GM12878 (cell line): Measurements from ENCODE around the gene LIFR.

Source experiments
- CREM ChIP-seq: IDR thresholded peaks from 2 replicates; pipeline ENCODE4 v1.6.1; 2014; ENCODE audit warnings: antibody characterized with exemption, low read depth
- JUNB ChIP-seq: IDR thresholded peaks from 2 replicates; pipeline ENCODE4 v1.6.1; 2016; ENCODE audit warnings: antibody characterized with exemption, mild to moderate bottlenecking

DNA sequence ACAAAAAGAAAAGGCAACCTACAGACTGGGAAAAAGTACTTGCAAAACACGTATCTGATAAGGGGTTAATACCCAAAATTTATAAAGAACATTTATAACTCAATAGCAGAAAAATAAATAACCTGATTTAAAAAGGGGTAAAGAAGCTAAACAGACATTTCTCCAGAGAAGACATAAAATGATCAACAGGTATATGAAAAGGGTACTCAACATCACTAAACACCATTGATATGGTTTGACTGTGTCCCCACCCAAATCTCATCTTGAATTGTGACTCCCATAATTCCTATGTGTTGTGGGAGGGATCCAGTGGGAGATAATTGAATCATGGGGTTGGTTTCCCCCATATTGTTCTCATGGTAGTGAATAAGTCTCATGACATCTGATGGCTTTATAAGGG, 27.1 kb upstream of the LIFR start:
- TF ChIP-seq CREM = no peak
- no peak for TF ChIP-seq JUNB
